SH-SY5Y (cell line): Measurements from ENCODE around the gene MACROD2.

Source experiments
- GATA2 ChIP-seq: IDR thresholded peaks from 2 replicates; pipeline ENCODE4 v1.6.1; 2011; ENCODE audit warnings: mild to moderate bottlenecking, low read depth, low read length
- GATA3 ChIP-seq: IDR thresholded peaks from 2 replicates; pipeline ENCODE4 v1.6.1; 2011; ENCODE audit warnings: low read depth, mild to moderate bottlenecking, low read length, moderate library complexity

GRCh38 chr20:15847196-15847784, 1852.0 kb downstream of the MACROD2 start:
- TF ChIP-seq GATA2 (no peak), GATA3 (no peak)
